ENCODE data around the gene PEF1. TPM values are rescaled to one million over a fixed set of nuclear protein-coding genes. Genes with fewer than 3 reads are reported as not detected.

The PEF1 gene
- total RNA-seq, 1 experiment from 2014 or later, result 62.2 TPM

GRCh38 chr1:31628931-31629556, 15.6 kb downstream of the PEF1 start:
- no peak for DNase-seq (ENCODE audit: low spot score)

GRCh38 chr1:31627930-31628559, 16.6 kb downstream of the PEF1 start:
- peak; percentile 53 for DNase-seq (ENCODE audit: low spot score)

- peak; percentile 67 for DNase-seq (ENCODE audit: low spot score)
Observed at GRCh38 chr1:31627301-31627929, 17.3 kb downstream of the PEF1 start.

GRCh38 chr1:31626223-31627207, 18.2 kb downstream of the PEF1 start:
- no peak for DNase-seq (ENCODE audit: low spot score)

- DNase-seq (ENCODE audit: low spot score), result peak; percentile 28
Observed at GRCh38 chr1:31625561-31626222, 19.0 kb downstream of the PEF1 start.

GRCh38 chr1:31624731-31625514, 19.8 kb downstream of the PEF1 start:
- DNase-seq (ENCODE audit: low spot score), result no peak

GRCh38 chr1:31624309-31624708, 20.4 kb downstream of the PEF1 start:
- no peak for DNase-seq (ENCODE audit: low spot score)

GRCh38 chr1:31623365-31623764, 21.3 kb downstream of the PEF1 start:
- no peak for DNase-seq (ENCODE audit: low spot score)

- no peak for DNase-seq (ENCODE audit: low spot score)
Observed at GRCh38 chr1:31621847-31622730, 22.6 kb downstream of the PEF1 start.

GRCh38 chr1:31621498-31621820, 23.2 kb downstream of the PEF1 start:
- no peak for DNase-seq (ENCODE audit: low spot score)

- DNase-seq (ENCODE audit: low spot score), result no peak
Observed at GRCh38 chr1:31620631-31621497, 23.8 kb downstream of the PEF1 start.

- no peak for DNase-seq (ENCODE audit: low spot score)
Observed at GRCh38 chr1:31618916-31619846, 25.5 kb downstream of the PEF1 start.

GRCh38 chr1:31617916-31618746, 26.5 kb downstream of the PEF1 start:
- no peak for DNase-seq (ENCODE audit: low spot score)

- DNase-seq (ENCODE audit: low spot score), result no peak
Observed at GRCh38 chr1:31617218-31617915, 27.3 kb downstream of the PEF1 start, which contains the start of gene HCRTR1. Gene HCRTR1, plus strand, starts transcription at chr1:31617689. Its CDS starts 1,504 bp downstream, at chr1:31619193.

- no peak for DNase-seq (ENCODE audit: low spot score)
Observed at GRCh38 chr1:31615939-31616338, 28.7 kb downstream of the PEF1 start.

- DNase-seq (ENCODE audit: low spot score), result no peak
Observed at GRCh38 chr1:31615414-31615813, 29.3 kb downstream of the PEF1 start.

Data from A172 (cell line).